B cell (primary cell): ENCODE results near the gene NSD1. TPM values are rescaled to one million over a fixed set of nuclear protein-coding genes. Genes with fewer than 3 reads are reported as not detected.

ENCODE experiments used
- ATAC-seq: fragments of 200-7000 bp; cut with Tn5 transposase; one replicate; pipeline ENCODE4 v1.10.0; 2021; ENCODE audit warnings: low read depth, mild to moderate bottlenecking, moderate number of reproducible peaks, moderate library complexity
- CTCF ChIA-PET: fragments of 350-600 bp; sonication (Branson Sonifier 250); formaldehyde crosslinking; loops from one replicate; lab custom pipeline; 2021; ENCODE audit warnings: antibody characterized with exemption, inconsistent platforms; lab: Charles Lee
- POLR2A ChIA-PET: fragments of 350-600 bp; sonication (Branson Sonifier 250); formaldehyde crosslinking; loops from one replicate; lab custom pipeline; 2021; ENCODE audit warnings: antibody characterized with exemption; lab: Charles Lee
- DNase-seq: peaks from one replicate; pipeline ENCODE4 v3.0.0; 2013
- H2AFZ ChIP-seq: 2 replicates; pipeline ENCODE4 v1.6.1; 2012; ENCODE audit warnings: mild to moderate bottlenecking, low read depth, low read length; ENCODE audit not compliant: insufficient read depth, poor library complexity, severe bottlenecking
- H3K27ac ChIP-seq, 2 donors: 1 replicate in 1 of 2; 2 replicates in 1 of 2; pipeline ENCODE4 v1.5.1; 2012 to 2013; ENCODE audit warnings: low read length in 2 of 2, mild to moderate bottlenecking in 2 of 2, moderate library complexity in 1 of 2
- H3K27me3 ChIP-seq, 4 experiments: fragments of 200-600 bp in 1 of 4; sonication (generic) in 1 of 4; replicated peaks in 1 of 4; 1 replicate in 2 of 4; 2 replicates in 2 of 4; pipeline versions ENCODE4 v1.6.1 to v1.7.0; 2013 to 2016; ENCODE audit warnings: low read length in 3 of 4, mild to moderate bottlenecking in 2 of 4, mixed read lengths in 1 of 4, moderate library complexity in 1 of 4; ENCODE audit not compliant: insufficient read depth in 4 of 4, control insufficient read depth in 3 of 4; ENCODE audit errors: control extremely low read depth in 1 of 4
- H3K36me3 ChIP-seq, 2 experiments: replicated peaks in 1 of 2; 1 replicate in 1 of 2; 2 replicates in 1 of 2; pipeline versions ENCODE4 v1.6.1 to v1.7.1; 2013; ENCODE audit warnings: low read length in 1 of 2; ENCODE audit not compliant: insufficient read depth in 2 of 2, control insufficient read depth in 1 of 2; ENCODE audit errors: control extremely low read depth in 1 of 2, extremely low read depth in 1 of 2
- H3K4me1 ChIP-seq, 2 donors: fragments of 200-600 bp in 1 of 2; sonication (generic) in 1 of 2; 1 replicate in 1 of 2; 2 replicates in 1 of 2; pipeline versions ENCODE4 v1.5.1 to v1.6.1; 2013 to 2017; ENCODE audit warnings: low read length in 2 of 2; ENCODE audit not compliant: control insufficient read depth in 2 of 2, insufficient read depth in 2 of 2
- H3K4me2 ChIP-seq: replicated peaks from 2 replicates; pipeline ENCODE3; 2012; ENCODE audit warnings: mild to moderate bottlenecking, low read depth, low read length; ENCODE audit not compliant: poor library complexity, severe bottlenecking
- H3K4me3 ChIP-seq, 5 experiments: fragments of 200-600 bp in 1 of 5; sonication (generic) in 1 of 5; 1 replicate in 3 of 5; 2 replicates in 2 of 5; pipeline versions ENCODE4 v1.5.1 to v1.7.0; 2011 to 2016; ENCODE audit warnings: low read length in 4 of 5, mild to moderate bottlenecking in 4 of 5, low read depth in 2 of 5, control low read depth in 1 of 5, moderate library complexity in 1 of 5; ENCODE audit not compliant: insufficient read depth in 1 of 5; ENCODE audit errors: control extremely low read depth in 1 of 5, extremely low read depth in 1 of 5
- H3K79me2 ChIP-seq: fragments of 200-600 bp; sonication (generic); one replicate; pipeline ENCODE4 v1.6.0; 2016; ENCODE audit warnings: low read length; ENCODE audit not compliant: control insufficient read depth, insufficient read depth
- H3K9ac ChIP-seq: fragments of 200-600 bp; sonication (generic); 2 replicates; pipeline ENCODE4 v1.6.1; 2017; ENCODE audit warnings: mild to moderate bottlenecking, low read length, moderate library complexity
- H3K9me3 ChIP-seq, 3 donors: one replicate each; pipeline versions ENCODE4 v1.6.1 to v1.7.1; 2013; ENCODE audit warnings: low read length in 2 of 3; ENCODE audit not compliant: control insufficient read depth in 2 of 3, insufficient read depth in 1 of 3; ENCODE audit errors: control extremely low read depth in 1 of 3
- H4K20me1 ChIP-seq: 2 replicates; pipeline ENCODE4 v1.6.0; 2012; ENCODE audit warnings: mild to moderate bottlenecking, low read length; ENCODE audit not compliant: insufficient read depth, control insufficient read depth, poor library complexity, severe bottlenecking
- H3K27ac Mint-ChIP-seq: one replicate; pipeline ENCODE4 v1.8.0; 2021; ENCODE audit warnings: mixed read lengths
- H3K27me3 Mint-ChIP-seq: one replicate; pipeline ENCODE4 v1.8.0; 2021; ENCODE audit warnings: mixed read lengths
- H3K4me1 Mint-ChIP-seq: one replicate; pipeline ENCODE4 v1.8.0; 2021; ENCODE audit warnings: mixed read lengths
- H3K4me3 Mint-ChIP-seq: one replicate; pipeline ENCODE4 v1.8.0; 2021; ENCODE audit warnings: mixed read lengths
- H3K9me3 Mint-ChIP-seq: one replicate; pipeline ENCODE4 v1.8.0; 2022; ENCODE audit warnings: mixed read lengths; ENCODE audit not compliant: insufficient read depth
- CTCF ChIP-seq: fragments of 200-600 bp; IDR thresholded peaks from one replicate; pipeline ENCODE4 v1.8.0; 2022; ENCODE audit warnings: antibody characterized with exemption, mild to moderate bottlenecking
- EZH2 ChIP-seq: IDR thresholded peaks from 2 replicates; pipeline ENCODE4 v1.6.1; 2012; ENCODE audit warnings: borderline replicate concordance, low read depth, mild to moderate bottlenecking, moderate library complexity, low read length; ENCODE audit not compliant: insufficient read depth, poor library complexity, severe bottlenecking
- WGBS: methylation state at CpG from one replicate; pipeline ENCODE4 v1.1.5; 2013; ENCODE audit warnings: missing lambda C conversion rate; ENCODE audit not compliant: insufficient coverage; 5-methylcytosine and 5-hydroxymethylcytosine counted together
- intact Hi-C: fragments of 100-400 bp; cut with micrococcal nuclease; formaldehyde crosslinking; loops from one replicate; pipeline ENCODE4 v1.10.0; 2022
- polyA plus RNA-seq: library from polyadenylated mRNA; depleted of rRNA; stranded (reverse); fragments of >200 nt; gene quantifications from 2 replicates; pipeline ENCODE4 v1.2.3, GENCODE V29; 2012
- total RNA-seq, 2 donors: library from RNA; stranded (reverse); fragments of 120-200 nt in 1 of 2; gene quantifications; 1 replicate in 1 of 2; 2 replicates in 1 of 2; pipeline versions ENCODE4 v1.2.3 to v1.2.4, GENCODE V29; 2013 to 2022

NSD1 gene
- total and polyA plus RNA-seq, 2 donors (not counting 1 experiment from before 2014, with no cell fraction given) = 10.8 to 145 TPM

- CTCF ChIA-PET = interaction anchor here (3.5 to 6.8 kb wide), 2 partner anchors 12 to 27 kb away, joined by 18 to 77 read pairs; no protein-coding TSS in a partner anchor
Observed at GRCh38 chr5:177084175-177084574, 49.4 kb upstream of the NSD1 start.

More at GRCh38 chr5:177084175-177084574, 49.4 kb upstream of the NSD1 start:
- Mint-ChIP-seq H3K27ac (no peak overlapping the region), H3K4me3 (no peak overlapping the region), H3K4me1 (peaks cover 23% of the 10 kb centered on the region), H3K27me3 (peaks cover 8% of the 10 kb centered on the region), H3K9me3 (no peaks in the 10 kb centered on the region)
- no peak for ATAC-seq
- H3K4me1 ChIP-seq = peaks cover 12 to 22% of the 10 kb centered on the region in 2 donors
- H3K79me2 ChIP-seq = no peaks in the 10 kb centered on the region
- no peaks in the 10 kb centered on the region for H3K36me3 ChIP-seq
- peaks cover 0 to 5% (median 0%) of the 10 kb centered on the region in 3 donors for H3K9me3 ChIP-seq
- intact Hi-C loops = no loop called here
- H3K4me3 ChIP-seq = no peak overlapping the region
- no peak for DNase-seq
- H4K20me1 ChIP-seq = no peaks in the 10 kb centered on the region
- POLR2A ChIA-PET = interaction anchor here (0.6 kb wide), 1 partner anchor 458 kb away, joined by 3 read pairs; no protein-coding TSS in a partner anchor
- peaks cover 0 to 21% (median 4%) of the 10 kb centered on the region in 4 experiments for H3K27me3 ChIP-seq
- H3K9ac ChIP-seq = no peak overlapping the region
- no peak overlapping the region for H2AFZ ChIP-seq
- WGBS = 58% methylated on average over 4 of the region's 4 CpGs
- H3K27ac ChIP-seq = no peak overlapping the region
- TF ChIP-seq CTCF (no peak), EZH2 (no peak)
- H3K4me2 ChIP-seq = no peak overlapping the region
